Activated naive CD8-positive, alpha-beta T cell treated with anti-CD3 and anti-CD28 coated beads, Interleukin-2, amount 50 U/mL, for 16 hours (primary cell): ENCODE data around the gene FARS2.

Source experiments
- DNase-seq: peaks from one replicate; pipeline ENCODE4 v3.0.0-alpha.2; 2020; ENCODE audit warnings: low read depth, low spot score

The FARS2 gene

DNA sequence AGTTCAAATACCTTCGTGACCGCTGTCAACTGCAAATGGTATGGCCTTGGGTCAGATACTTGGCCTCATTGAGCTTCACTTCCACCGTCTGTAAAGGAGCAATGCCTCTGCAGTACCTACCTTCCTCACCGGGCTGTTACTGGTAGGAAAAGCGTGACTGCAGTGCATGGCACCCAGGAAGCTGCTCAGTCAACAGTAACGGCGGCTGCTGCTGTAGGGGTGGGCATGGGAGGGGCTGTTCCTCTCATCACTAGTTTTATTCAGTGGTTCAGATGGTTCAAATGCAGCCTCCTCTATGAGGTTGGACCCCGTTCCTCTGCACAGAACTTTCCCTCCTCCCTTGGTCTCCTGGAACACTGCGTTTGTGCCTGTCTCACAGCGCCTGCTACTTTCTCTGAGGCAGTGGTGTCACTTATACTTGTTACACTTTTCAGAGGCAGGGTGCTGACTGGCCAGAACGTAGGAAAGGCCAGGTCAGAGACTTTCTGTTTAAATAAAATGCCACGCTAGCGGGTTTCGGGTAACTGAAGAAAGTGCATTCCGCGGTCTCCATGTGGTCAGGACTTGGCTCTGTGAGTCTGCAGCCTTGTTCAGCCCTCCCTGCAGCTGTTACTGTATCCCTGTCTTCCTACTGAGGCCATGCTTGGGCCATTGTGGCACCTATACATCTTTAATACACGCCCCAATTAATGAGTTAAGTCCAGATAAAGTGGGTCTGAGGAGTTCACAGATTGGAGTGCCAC lies 465.8 kb downstream of the FARS2 start:
- DNase-seq: no peak

DNA sequence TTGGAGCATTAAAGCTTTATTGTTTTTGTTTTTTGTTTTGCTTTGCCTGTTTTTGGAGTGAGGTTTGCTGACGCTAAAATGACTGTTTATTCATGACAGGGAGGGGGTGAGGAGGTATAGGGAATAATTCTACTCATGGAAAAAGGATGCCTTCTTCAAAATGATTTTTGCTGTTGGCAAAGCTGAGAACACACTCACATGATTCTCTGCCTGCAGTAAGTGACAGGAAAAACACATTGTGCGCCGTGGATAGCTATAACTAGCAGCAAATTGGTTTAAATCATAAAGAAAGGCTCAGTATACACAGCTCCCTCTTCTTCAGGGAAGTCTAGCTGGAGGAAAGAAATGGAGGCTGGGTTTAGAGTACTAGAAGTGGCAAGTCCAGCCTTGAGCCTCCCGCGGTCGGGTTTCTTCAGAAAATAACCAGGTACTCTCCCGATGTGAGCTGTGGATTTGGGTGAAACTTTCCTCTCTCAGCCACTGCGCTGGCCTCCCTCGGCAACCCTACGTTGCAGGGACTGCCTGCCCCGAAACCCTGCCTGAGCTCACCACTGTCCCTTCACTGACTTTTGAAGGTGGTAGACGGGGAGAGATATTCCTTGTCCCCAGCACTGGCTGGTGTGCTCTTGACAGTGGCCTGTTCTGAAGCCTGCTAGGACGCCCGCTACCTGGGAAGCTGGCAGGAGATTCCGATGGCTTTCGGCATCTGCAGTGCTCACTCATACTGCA lies 467.2 kb downstream of the FARS2 start:
- DNase-seq: no peak

DNA sequence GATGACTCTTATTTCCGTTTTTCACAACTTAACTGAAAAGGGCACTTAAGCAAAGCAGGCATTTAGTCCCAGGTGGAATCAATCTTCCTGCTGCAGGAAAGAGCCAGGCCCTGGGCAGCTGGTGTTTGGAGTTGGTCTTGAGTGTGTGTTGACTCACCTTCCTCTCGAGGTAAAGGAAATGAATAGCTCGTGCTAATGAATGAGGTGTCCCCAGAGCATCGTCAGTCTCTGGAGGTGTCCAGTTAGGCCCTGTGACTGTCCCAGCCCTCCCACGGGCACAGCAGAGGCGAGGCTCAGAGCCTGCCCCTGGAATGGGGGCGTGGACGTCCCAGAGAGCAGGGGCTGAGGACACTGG lies 467.7 kb downstream of the FARS2 start:
- DNase-seq: no peak

DNA sequence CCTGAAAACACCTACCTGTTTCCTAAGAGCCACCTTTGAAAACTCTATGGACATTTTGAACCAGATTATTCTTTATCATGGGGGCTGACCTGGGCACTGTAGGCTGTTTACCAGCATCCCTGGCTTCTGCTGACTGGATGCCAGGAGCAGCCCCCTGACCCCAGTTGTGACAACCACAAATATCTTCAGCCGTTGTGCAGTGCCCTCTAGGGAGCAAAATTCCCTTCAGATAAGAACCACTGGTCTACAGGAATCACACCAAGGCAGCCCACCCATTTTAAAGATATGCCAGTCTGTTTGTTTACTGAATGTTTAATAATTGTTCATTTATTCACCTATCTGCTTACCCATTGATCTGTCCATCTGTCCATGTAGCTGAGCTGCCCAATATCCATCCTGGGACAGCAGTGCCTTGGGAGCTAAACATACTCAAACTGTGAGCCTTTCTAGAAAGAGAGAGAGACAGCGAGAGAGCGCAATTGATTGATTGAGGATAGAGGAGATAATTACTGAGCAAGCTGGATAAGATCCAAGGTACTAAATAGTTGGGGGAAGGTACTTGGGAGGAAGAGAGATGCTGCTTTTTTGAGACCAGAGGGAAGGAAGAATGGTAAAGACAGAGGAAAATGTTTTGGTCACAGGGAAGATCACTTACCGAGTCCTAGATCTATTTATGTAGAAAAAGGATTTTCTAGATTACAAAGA lies 468.7 kb downstream of the FARS2 start:
- DNase-seq: no peak

DNA sequence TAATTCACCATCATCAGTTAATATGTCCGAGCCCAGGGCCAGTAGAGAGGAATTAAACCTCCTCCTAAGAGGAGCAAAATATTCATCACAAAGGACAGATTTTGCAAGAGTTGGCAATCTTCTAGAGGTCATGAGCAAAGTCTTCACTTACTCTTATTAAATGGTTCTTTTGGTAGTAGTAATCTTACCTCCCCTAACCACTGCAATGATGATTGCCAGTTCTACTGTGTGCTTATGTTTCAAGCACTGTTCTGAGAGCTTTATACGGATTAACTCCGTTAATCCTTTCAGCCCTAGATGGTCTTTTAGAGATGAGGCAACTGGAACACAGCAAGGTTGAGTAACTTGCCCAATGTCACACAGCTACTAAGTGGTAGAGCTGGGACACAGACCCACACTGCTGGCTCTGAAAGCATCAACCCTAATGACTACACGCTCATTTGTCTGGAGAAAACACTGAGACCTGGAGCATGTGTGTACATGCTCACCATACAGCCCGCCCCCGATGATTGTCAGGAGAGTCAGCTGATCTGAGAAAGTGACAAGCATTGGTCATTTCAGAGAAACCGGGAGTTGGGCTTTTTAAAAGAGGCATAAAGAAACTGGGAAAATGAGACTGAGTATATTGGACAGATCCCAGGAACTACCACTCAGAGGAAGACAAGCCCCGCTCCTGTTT lies 469.4 kb downstream of the FARS2 start:
- no peak for DNase-seq

DNA sequence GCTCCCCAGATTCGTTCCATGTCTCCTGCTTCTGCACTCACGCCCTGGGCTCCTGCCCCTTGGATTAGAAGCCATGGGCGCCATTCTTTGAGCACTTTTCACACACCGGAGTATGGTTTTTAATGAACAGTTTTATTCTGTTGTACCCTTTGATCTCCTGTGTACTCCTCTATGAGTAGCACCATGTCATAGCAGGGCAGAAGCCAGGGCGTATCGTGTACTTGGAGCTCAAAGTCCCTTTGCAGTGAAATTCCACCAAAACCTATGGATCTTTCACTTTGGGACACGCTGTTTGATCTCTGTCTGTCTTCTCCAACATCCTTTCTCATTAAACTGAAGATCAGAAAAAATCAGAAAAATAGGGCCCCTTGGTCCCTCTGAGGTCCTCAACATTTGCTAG lies 470.1 kb downstream of the FARS2 start:
- no peak for DNase-seq

DNA sequence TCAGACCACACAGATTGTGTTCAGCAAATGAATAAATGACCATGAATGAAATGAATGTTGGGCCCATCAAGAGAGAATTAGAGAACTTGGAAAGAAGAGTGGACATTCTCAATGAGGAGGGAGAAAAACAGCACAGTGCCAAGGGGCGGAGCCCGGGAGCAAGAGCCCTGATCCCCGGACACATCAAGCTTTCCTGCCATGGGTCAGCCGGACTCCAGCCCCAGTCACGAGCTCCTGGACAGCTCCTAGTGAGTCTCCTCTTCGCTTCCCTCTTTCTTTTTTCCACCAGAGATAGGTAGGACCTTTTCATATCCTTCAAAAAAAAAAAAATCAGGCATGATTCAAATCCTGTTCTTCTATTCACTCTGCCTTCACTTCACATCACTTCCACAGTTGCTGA lies 471.2 kb downstream of the FARS2 start:
- DNase-seq: no peak

DNA sequence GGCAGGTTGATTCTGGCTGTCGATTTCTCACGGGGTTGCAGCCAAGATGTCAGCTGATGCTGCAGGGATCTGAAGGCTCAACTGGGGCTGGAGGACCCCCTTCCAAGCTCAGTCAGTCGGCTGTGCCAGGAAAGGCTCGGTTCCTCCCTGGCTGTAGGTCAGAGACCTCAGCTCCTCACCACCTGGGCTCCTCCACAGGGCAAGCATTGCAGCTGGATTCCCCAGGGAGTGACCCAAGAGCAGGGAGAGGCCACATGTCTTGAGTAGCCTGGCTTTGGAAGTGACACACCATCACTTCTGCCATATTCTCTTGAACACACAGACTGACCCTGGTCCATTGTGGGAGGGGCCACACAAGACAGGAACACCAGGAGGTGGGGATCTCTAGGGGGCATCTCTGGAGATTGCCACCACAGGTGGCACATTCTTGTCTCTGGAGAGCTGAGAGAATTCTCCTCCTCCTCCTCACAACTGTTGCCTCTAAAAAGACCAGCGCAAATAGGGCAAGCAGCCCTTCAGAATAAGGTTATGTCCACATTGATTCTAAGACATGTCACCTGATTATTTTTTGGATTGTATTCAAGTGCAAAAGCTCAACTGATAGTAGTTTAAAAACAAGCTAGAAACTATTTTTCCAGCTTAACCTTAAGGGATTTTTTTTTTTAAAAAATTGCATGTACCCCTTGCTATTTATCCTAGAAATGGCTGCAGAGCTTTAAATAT lies 474.9 kb downstream of the FARS2 start:
- no peak for DNase-seq

DNA sequence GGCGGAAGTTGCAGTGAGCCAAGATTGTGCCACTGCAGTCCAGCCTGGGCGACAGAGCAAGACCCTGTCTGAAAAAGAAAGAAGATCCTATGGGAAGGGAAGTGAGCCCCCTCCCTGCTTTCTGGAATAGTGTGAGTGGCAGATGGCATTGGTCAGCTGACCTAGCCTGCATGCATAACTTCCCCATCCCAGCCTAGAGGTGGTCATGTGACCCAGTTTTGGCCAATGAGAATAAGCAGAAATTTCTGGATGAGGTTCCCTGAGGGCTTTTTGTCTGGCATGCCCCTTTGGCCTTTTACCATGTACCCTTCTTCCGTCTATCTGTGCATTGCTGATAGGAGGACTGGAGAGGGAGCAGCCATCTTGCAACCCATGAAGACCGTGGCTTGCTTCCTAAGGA lies 476.1 kb downstream of the FARS2 start:
- no peak for DNase-seq

DNA sequence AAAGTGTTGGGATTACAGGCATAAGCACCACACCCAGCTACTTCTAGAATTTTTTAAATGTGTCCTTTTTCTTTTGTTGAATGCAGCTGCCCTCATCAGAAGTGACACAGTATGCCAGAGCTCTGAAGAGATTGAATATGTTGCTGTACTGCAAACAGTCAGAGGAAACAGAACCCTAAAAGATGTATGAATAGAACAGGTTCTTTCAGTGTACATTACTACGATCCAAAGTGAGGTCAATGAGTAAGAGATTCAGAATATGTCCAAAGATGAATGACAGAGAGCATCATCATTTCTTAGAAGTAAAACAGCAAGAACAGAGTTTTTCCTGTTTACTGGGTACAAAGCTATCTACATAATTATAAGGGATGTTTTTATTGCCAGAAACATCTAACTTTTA lies 476.9 kb downstream of the FARS2 start:
- DNase-seq: no peak

DNA sequence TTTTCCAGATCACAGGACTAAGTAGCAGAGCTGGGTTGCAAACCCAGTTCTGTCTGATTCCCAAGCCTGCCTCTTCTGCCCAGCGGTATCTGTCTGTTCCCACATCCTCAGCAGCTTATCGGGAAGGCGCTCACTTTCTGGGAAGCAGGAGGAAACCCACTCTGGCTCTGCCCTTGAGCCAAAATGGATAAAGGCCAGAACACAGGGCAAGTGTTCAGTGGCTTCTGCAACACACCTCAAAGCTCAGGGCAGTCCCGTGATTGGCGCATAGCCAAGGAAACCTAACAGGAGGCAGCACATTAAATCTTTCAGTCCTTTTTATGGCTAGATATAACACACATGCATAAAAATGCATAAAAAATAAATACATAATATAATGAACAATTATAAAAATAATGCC lies 483.2 kb downstream of the FARS2 start:
- no peak for DNase-seq

DNA sequence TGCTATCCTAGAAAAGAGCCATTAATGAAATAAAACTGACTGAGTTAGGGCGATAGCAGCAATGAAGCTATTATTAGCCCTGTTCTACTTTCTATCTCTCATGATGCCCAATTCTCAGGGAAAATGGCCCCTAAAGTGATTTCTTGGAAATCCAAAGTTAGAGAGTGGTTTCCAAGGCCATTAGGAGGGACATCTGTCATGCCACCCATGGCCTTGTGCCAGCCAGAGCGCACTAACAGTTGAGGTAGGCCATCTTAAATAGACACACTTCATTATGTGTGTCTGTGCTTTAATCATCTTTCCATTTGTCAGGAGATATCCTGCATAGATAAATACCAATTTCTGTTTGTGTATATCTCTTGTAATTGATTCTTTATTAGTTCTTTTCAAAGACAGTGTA lies 483.8 kb downstream of the FARS2 start:
- no peak for DNase-seq

DNA sequence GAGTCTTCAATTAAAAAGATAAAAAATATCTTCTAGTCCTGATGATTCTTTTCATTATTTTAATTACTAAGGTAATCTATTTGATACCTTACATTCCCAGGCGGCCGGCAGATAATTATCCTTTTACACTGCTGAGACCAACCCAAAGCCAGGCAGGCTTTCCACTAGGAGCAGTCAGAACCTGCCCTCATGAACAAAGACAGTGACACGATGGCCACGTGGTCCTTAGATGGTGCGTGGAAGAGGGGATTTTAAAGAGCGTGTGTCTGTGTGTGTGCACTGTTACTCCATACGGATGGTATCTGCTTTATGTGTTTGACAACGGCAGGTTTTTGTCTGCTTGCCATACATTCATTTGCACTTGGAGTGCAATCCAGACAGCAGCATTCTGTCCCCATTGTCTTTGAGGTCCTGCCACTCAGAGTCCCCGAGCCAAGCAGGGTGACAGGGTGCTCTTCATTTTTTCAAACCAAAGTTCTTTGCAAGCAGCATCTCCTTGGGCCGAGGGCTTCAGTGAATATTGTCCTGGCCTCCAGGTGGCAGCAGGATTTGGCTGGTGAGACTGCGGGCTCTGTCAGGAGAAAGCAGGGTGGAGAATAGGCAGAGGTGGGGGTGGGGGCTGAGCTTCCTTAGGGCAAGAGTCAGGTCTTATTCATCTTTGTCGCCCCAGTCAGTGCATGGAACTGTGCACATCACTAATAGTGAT lies 484.9 kb downstream of the FARS2 start:
- no peak for DNase-seq

DNA sequence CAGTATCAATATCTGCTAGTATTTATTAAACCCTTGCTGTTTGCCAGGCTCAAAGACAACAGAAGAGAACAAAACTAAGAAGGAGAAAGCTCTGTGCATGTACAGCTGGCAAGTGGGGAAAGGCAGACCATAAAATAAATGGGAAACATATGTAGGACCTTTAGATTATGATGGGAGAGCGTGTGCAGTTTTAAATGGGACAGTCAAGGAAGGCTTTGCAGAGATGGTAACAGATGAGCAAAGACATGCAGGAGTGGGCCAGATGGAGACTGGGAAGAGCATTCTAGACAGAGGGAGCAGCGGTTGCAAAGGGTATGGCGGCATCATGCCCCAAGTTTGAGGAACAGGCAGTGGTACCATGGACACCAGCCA lies 485.4 kb downstream of the FARS2 start:
- no peak for DNase-seq

DNA sequence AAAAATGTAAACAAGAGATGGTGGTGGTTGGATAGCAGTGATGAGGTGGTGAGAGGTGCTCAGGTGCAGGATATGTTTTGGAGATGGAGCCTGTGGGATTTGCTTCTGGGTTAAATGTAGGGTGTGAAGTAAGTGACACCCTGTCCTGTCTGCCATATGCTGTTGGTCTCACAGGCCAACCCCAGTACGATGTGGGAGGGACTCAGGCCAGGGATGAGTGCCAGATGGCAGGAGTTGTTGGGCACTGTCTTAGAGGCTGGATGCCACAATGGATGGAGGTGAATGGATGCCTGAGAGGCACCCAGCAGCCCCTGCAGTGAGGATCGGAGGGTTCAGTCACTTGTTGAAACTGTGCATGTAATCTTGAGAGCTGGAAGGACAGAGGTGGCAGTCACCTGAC lies 486.1 kb downstream of the FARS2 start:
- no peak for DNase-seq

DNA sequence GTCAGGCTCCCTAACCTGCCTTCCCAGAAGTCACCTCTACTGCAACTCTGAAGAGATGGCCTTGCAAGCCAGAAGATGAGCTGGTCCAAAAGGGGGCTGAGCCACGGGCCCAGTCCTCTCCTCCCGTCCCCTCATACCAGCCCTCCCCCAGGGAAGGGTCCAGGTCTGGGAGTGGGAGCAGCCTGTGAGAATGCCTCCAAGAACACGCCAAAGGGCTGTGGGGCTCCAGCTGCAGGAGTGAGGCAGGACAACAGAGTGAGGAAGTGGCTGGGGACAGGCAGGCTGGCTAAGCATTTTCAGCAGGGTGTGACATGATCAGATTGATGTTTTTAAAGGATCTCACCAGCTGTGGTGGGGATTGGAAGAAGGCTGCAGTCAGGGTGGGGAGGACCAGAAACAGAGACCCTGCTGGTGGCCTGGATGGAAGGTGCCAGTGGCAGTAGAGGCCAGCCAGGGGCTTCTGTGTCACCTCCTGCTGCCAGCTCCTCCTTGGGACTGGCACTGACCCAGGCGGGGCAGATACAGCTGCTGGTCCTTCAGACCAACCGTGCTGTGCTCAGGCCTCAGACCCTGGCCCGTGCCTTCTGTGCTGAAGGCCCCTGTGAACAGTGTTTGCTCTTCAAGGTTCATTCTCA lies 487.8 kb downstream of the FARS2 start:
- DNase-seq: no peak

DNA sequence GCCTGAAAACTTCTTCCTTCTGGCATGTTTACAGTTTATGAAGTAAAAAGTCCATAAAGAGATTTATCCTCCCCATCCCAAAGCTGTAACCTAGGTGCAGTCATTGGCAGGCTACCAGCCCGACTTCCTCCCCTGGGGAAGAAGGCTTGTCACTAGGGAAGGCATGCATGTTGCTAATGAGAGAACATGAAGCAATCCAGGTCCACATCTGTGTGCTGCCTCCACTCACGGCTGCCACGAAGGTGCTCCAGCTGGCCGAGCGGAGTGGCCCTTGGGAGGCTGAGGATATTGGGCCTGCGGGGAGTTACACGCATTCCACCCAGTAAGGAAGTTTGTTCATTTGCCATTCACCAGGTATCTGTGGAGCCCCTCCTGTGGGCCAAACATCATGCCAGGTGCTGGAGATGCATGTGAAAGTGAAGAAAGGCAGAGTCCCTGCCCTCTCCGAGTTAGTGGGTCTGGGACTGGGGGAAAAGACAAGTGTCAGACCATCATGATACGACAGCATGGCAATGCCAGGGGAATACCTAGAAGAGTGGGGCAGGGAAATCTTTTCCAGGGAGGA lies 488.4 kb downstream of the FARS2 start:
- no peak for DNase-seq

DNA sequence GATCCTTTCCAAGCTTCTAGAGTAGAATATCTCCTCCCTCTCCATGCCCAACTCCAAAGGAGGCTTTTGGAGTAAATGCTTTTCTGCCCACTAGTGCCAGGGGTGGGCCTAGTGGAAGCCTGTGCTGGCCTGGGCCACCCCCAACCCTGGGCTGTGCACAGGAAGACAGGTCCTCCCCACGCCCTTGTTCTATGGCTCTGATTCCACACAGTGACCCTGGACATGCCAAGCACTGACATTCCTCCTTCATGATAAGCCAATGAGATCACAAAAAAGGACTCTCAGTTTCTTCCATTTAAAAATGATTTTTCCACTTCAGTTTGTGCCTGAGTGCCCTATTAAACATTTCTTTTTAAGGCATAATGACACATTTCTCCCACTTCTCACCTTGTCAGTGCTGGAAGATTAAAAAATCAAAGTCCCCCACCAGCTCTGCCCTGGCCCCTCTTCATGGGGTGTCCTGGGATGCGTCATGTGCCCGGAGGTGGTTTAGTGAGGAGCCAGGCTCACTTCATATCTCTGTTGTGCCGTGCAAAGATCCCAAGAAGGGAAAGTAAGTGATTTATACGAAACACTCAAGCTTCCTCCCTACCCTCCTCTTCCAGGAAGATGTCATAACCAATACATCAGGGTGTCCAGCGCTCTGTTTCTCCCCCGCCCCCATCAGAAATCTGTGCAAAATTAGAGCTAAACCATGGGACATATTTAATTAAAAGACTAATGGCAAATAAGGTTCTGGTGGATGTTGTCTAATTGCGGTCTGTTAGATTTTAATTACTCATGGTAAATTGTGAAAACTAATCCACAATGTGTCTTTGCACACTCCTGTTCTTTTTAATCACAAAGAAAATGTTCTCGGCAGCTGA lies 490.4 kb downstream of the FARS2 start:
- DNase-seq: no peak

DNA sequence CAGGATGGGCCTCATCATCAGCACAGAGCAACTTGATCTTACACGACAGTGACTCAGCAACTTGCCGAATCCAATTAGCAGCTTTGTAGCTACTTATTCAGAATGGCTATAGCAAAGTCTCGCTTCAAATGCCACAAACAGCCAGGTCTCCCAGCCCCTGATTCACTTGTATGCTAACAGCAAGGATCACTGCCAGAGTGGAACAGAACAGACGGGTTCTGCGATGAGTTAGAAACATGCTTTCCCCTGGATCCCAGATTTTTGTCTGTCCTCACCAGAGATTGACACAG lies 491.0 kb downstream of the FARS2 start:
- no peak for DNase-seq

DNA sequence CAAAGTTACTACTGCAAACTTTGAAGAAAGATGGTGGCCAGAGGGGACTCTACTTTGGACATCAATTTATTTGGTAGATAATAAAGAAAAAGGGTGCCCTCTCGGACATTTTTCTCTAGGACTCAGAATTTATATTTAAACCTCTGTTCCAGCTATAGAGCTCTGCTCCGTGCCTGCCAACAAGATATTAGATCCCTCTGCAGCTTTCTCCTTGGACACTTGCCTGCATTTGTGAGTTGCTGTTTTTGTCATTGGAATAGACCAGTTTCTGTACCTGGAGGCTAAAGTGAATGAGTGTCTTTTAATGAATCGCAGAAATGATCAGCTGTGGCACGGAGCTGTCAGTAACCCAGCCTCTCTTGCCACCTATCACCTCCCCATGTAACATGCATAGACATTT lies 491.9 kb downstream of the FARS2 start:
- DNase-seq: no peak
